ENCODE data around the gene HORMAD2.

Gene HORMAD2

GRCh38 chr22:30169002-30169401 lies 88.7 kb downstream of the HORMAD2 start:
- no peak for DNase-seq (ENCODE audit: low spot score)

- DNase-seq (ENCODE audit: low spot score): no peak
Observed at GRCh38 chr22:30170129-30170528, 89.9 kb downstream of the HORMAD2 start.

- no peak for DNase-seq (ENCODE audit: low spot score)
Observed at GRCh38 chr22:30171008-30171407, 90.7 kb downstream of the HORMAD2 start.

GRCh38 chr22:30175690-30176288 lies 95.5 kb downstream of the HORMAD2 start:
- DNase-seq (ENCODE audit: low spot score): peak; percentile 9

- DNase-seq (ENCODE audit: low spot score): no peak
Observed at GRCh38 chr22:30176431-30176830, 96.2 kb downstream of the HORMAD2 start.

GRCh38 chr22:30178181-30179126 lies 98.2 kb downstream of the HORMAD2 start:
- DNase-seq (ENCODE audit: low spot score): no peak

- no peak for DNase-seq (ENCODE audit: low spot score)
Observed at GRCh38 chr22:30180616-30181015, 100.4 kb downstream of the HORMAD2 start.

- no peak for DNase-seq (ENCODE audit: low spot score)
Observed at GRCh38 chr22:30181459-30182349, 101.4 kb downstream of the HORMAD2 start.

- no peak for DNase-seq (ENCODE audit: low spot score)
Observed at GRCh38 chr22:30182350-30182745, 102.1 kb downstream of the HORMAD2 start.

GRCh38 chr22:30182815-30183214 lies 102.6 kb downstream of the HORMAD2 start:
- no peak for DNase-seq (ENCODE audit: low spot score)

GRCh38 chr22:30183271-30183670 lies 103.0 kb downstream of the HORMAD2 start:
- DNase-seq (ENCODE audit: low spot score): no peak

GRCh38 chr22:30183861-30184278 lies 103.6 kb downstream of the HORMAD2 start:
- DNase-seq (ENCODE audit: low spot score): no peak

- no peak for DNase-seq (ENCODE audit: low spot score)
Observed at GRCh38 chr22:30185129-30185528, 104.9 kb downstream of the HORMAD2 start.

GRCh38 chr22:30185549-30185948 lies 105.3 kb downstream of the HORMAD2 start:
- DNase-seq (ENCODE audit: low spot score): no peak

- DNase-seq (ENCODE audit: low spot score): no peak
Observed at GRCh38 chr22:30186041-30186440, 105.8 kb downstream of the HORMAD2 start.

GRCh38 chr22:30186510-30186909 lies 106.2 kb downstream of the HORMAD2 start:
- no peak for DNase-seq (ENCODE audit: low spot score)

GRCh38 chr22:30187094-30187493 lies 106.8 kb downstream of the HORMAD2 start:
- DNase-seq (ENCODE audit: low spot score): no peak

GRCh38 chr22:30187529-30188407 lies 107.5 kb downstream of the HORMAD2 start:
- no peak for DNase-seq (ENCODE audit: low spot score)

GRCh38 chr22:30188911-30189310 lies 108.6 kb downstream of the HORMAD2 start:
- DNase-seq (ENCODE audit: low spot score): no peak

GRCh38 chr22:30190574-30190973 lies 110.3 kb downstream of the HORMAD2 start:
- DNase-seq (ENCODE audit: low spot score): no peak

- no peak for DNase-seq (ENCODE audit: low spot score)
Observed at GRCh38 chr22:30191040-30191701, 110.9 kb downstream of the HORMAD2 start.
